Trophoblast cell (in vitro differentiated cells and primary cell): Measurements from ENCODE around the gene GNG11.

Experiments
- DNase-seq, 2 donors: peaks; one replicate each; pipeline ENCODE4 v3.0.0-alpha.2; 2016
- H2AFZ ChIP-seq: 2 replicates; pipeline ENCODE4 v1.6.1; 2013; ENCODE audit warnings: low read length, moderate library complexity, mild to moderate bottlenecking; ENCODE audit not compliant: insufficient read depth, poor library complexity
- H2AK5ac ChIP-seq: 2 replicates; pipeline ENCODE4 v1.6.1; 2013; ENCODE audit warnings: mild to moderate bottlenecking, low read length
- H2BK120ac ChIP-seq: 2 replicates; pipeline ENCODE4 v1.6.1; 2013; ENCODE audit warnings: low read length, mild to moderate bottlenecking, moderate library complexity; ENCODE audit not compliant: insufficient read depth, poor library complexity
- H2BK12ac ChIP-seq: 2 replicates; pipeline ENCODE4 v1.6.1; 2013; ENCODE audit warnings: mild to moderate bottlenecking, low read length, moderate library complexity
- H2BK5ac ChIP-seq: 2 replicates; pipeline ENCODE4 v1.6.1; 2013; ENCODE audit warnings: low read length, low read depth, moderate library complexity, mild to moderate bottlenecking; ENCODE audit not compliant: poor library complexity
- H3K14ac ChIP-seq: 2 replicates; pipeline ENCODE4 v1.6.1; 2013; ENCODE audit warnings: mild to moderate bottlenecking, low read length
- H3K18ac ChIP-seq: 2 replicates; pipeline ENCODE4 v1.6.1; 2013; ENCODE audit warnings: mild to moderate bottlenecking, low read length
- H3K23ac ChIP-seq: 2 replicates; pipeline ENCODE4 v1.6.1; 2013; ENCODE audit warnings: low read length
- H3K27ac ChIP-seq: 2 replicates; pipeline ENCODE4 v1.5.1; 2013; ENCODE audit warnings: low read depth, mild to moderate bottlenecking, inconsistent platforms, low read length, moderate library complexity
- H3K27me3 ChIP-seq: 2 replicates; pipeline ENCODE4 v1.6.1; 2013; ENCODE audit warnings: inconsistent platforms, mild to moderate bottlenecking, low read length, moderate library complexity; ENCODE audit not compliant: insufficient read depth
- H3K36me3 ChIP-seq, 2 experiments: 1 replicate in 1 of 2; 2 replicates in 1 of 2; pipeline ENCODE4 v1.6.1; 2013; ENCODE audit warnings: low read length in 2 of 2, mild to moderate bottlenecking in 2 of 2, moderate library complexity in 1 of 2; ENCODE audit not compliant: insufficient read depth in 2 of 2, control insufficient read depth in 1 of 2
- H3K4ac ChIP-seq: 2 replicates; pipeline ENCODE4 v1.6.1; 2013; ENCODE audit warnings: low read depth, mild to moderate bottlenecking, low read length, moderate library complexity
- H3K4me1 ChIP-seq, 2 experiments: 1 replicate in 1 of 2; 2 replicates in 1 of 2; pipeline ENCODE4 v1.6.1; 2013; ENCODE audit warnings: low read length in 2 of 2, mild to moderate bottlenecking in 2 of 2, moderate library complexity in 1 of 2; ENCODE audit not compliant: insufficient read depth in 2 of 2, control insufficient read depth in 1 of 2
- H3K4me2 ChIP-seq: 2 replicates; pipeline ENCODE4 v1.6.1; 2013; ENCODE audit warnings: inconsistent platforms, mild to moderate bottlenecking, low read length, moderate library complexity
- H3K4me3 ChIP-seq: 2 replicates; pipeline ENCODE4 v1.5.1; 2013; ENCODE audit warnings: mild to moderate bottlenecking, low read depth, low read length, inconsistent platforms
- H3K79me1 ChIP-seq: one replicate; pipeline ENCODE4 v1.6.1; 2013; ENCODE audit warnings: low read length
- H3K79me2 ChIP-seq: 2 replicates; pipeline ENCODE4 v1.6.1; 2013; ENCODE audit warnings: low read length, mild to moderate bottlenecking; ENCODE audit not compliant: control insufficient read depth, insufficient read depth, poor library complexity
- H3K9ac ChIP-seq: 2 replicates; pipeline ENCODE4 v1.6.1; 2013; ENCODE audit warnings: mild to moderate bottlenecking, low read length
- H3K9me3 ChIP-seq: 2 replicates; pipeline ENCODE4 v1.6.1; 2013; ENCODE audit warnings: low read depth, mild to moderate bottlenecking, control low read depth, inconsistent platforms, low read length; ENCODE audit not compliant: insufficient read depth
- H4K12ac ChIP-seq: 2 replicates; pipeline ENCODE4 v1.6.1; 2013; ENCODE audit warnings: low read depth, mild to moderate bottlenecking, low read length, moderate library complexity
- H4K8ac ChIP-seq: 2 replicates; pipeline ENCODE4 v1.6.1; 2013; ENCODE audit warnings: low read depth, mild to moderate bottlenecking, low read length, moderate library complexity
- H4K91ac ChIP-seq: one replicate; pipeline ENCODE4 v1.6.1; 2013; ENCODE audit warnings: low read depth, mild to moderate bottlenecking, low read length, moderate library complexity
- WGBS: extraction: QIAGEN DNeasy Blood & Tissue Kit; methylation state at CpG from one replicate; pipeline ENCODE4 v1.1.7; 2013; ENCODE audit warnings: missing lambda C conversion rate; ENCODE audit not compliant: insufficient read length, insufficient coverage; ENCODE audit errors: extremely low coverage; 5-methylcytosine and 5-hydroxymethylcytosine counted together

GNG11 gene

GRCh38 chr7:93941945-93942344 lies 20.4 kb downstream of the GNG11 start:
- Histone ChIP-seq H2BK120ac (no peak overlapping the region), H3K79me2 (no peaks in the 10 kb centered on the region), H3K4me1 (no peaks in the 10 kb centered on the region), H3K4ac (no peak overlapping the region), H2AFZ (no peak overlapping the region), H3K79me1 (no peaks in the 10 kb centered on the region), H3K27me3 (no peaks in the 10 kb centered on the region), H3K9me3 (no peaks in the 10 kb centered on the region), H3K9ac (no peak overlapping the region), H4K8ac (no peak overlapping the region), H4K91ac (no peak overlapping the region), H3K4me2 (no peak overlapping the region), H4K12ac (no peak overlapping the region), H2BK12ac (no peak overlapping the region), H3K36me3 (no peaks in the 10 kb centered on the region), H2BK5ac (no peak overlapping the region), H3K14ac (no peak overlapping the region), H2AK5ac (no peak overlapping the region), H3K4me3 (no peak overlapping the region), H3K23ac (no peak overlapping the region), H3K18ac (no peak overlapping the region), H3K27ac (no peak overlapping the region)
- no peak for DNase-seq
- WGBS, result no CpG with 5 or more reads among the region's 2 CpGs

GRCh38 chr7:93943816-93944540 lies 22.4 kb downstream of the GNG11 start:
- no CpG with 5 or more reads among the region's 4 CpGs for WGBS
- Histone ChIP-seq H3K9ac (no peak overlapping the region), H3K4ac (no peak overlapping the region), H3K4me2 (no peak overlapping the region), H3K79me1 (peaks cover 3% of the 10 kb centered on the region), H2BK5ac (no peak overlapping the region), H2BK120ac (no peak overlapping the region), H3K4me3 (no peak overlapping the region), H3K36me3 (no peaks in the 10 kb centered on the region), H4K12ac (no peak overlapping the region), H3K27ac (no peak overlapping the region), H2AK5ac (no peak overlapping the region), H3K79me2 (no peaks in the 10 kb centered on the region), H4K8ac (no peak overlapping the region), H3K14ac (no peak overlapping the region), H3K27me3 (no peaks in the 10 kb centered on the region), H3K18ac (no peak overlapping the region), H3K23ac (no peak overlapping the region), H2AFZ (no peak overlapping the region), H2BK12ac (no peak overlapping the region), H4K91ac (no peak overlapping the region), H3K9me3 (no peaks in the 10 kb centered on the region), H3K4me1 (peaks cover 0 to 2% of the 10 kb centered on the region in 2 experiments)
- DNase-seq, result no peak

DNA sequence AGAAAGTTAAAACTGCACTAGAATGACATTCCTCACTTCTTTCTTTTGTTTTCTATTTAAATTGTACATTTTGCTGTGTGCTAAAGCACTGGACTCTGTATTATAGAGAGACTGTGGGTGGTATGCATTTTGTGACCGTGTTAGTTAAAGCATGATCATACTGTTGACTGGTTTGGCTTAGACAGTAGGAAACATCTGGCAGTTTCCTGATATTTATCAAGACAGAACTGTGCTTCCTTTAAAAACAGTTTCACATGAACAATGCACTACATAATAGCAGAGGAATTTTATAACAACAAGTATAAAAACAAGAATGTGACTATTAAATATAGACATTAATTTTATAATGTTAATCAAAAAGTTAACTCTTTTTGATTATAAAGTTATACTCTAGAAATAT lies 23.1 kb downstream of the GNG11 start:
- H3K9me3 ChIP-seq, result no peaks in the 10 kb centered on the region
- H4K12ac ChIP-seq, result no peak overlapping the region
- no peak overlapping the region for H4K8ac ChIP-seq
- H3K27me3 ChIP-seq, result no peaks in the 10 kb centered on the region
- no peak overlapping the region for H3K23ac ChIP-seq
- H3K27ac ChIP-seq, result no peak overlapping the region
- H2AFZ ChIP-seq, result no peak overlapping the region
- H3K4ac ChIP-seq, result no peak overlapping the region
- H3K4me2 ChIP-seq, result no peak overlapping the region
- H4K91ac ChIP-seq, result no peak overlapping the region
- H3K4me3 ChIP-seq, result no peak overlapping the region
- no peaks in the 10 kb centered on the region for H3K79me2 ChIP-seq
- no peak overlapping the region for H3K9ac ChIP-seq
- WGBS, result no CpG with 5 or more reads among the region's 1 CpG
- no peak overlapping the region for H2BK5ac ChIP-seq
- H3K79me1 ChIP-seq, result peaks cover 3% of the 10 kb centered on the region
- H3K18ac ChIP-seq, result no peak overlapping the region
- H3K4me1 ChIP-seq, result peaks cover 0 to 2% of the 10 kb centered on the region in 2 experiments
- no peak for DNase-seq
- no peak overlapping the region for H2BK120ac ChIP-seq
- H3K14ac ChIP-seq, result no peak overlapping the region
- H3K36me3 ChIP-seq, result no peaks in the 10 kb centered on the region
- H2BK12ac ChIP-seq, result no peak overlapping the region
- H2AK5ac ChIP-seq, result no peak overlapping the region

DNA sequence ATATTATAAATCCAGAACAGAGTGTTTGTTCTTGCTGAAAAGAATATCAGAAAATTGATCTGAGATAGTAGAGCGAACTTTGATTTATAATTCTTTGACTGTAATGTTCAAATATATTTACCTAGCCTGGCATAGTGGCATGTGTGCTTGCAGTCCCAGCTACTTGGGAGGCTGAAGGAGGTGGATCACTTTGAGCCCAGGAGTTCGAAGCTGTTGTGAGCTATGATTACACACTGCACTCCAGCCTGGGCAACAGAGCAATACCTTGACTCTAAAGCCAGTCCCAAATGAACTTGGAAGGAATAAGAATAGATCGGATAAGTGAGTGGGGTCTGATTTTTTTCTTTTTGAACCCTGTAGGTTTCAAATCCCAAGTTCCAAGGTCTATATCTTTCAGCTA lies 23.5 kb downstream of the GNG11 start:
- no peak overlapping the region for H2BK5ac ChIP-seq
- no peak overlapping the region for H3K27ac ChIP-seq
- no peak overlapping the region for H3K23ac ChIP-seq
- H3K4me2 ChIP-seq, result no peak overlapping the region
- no peak overlapping the region for H3K9ac ChIP-seq
- WGBS, result no CpG with 5 or more reads among the region's 3 CpGs
- H2BK120ac ChIP-seq, result no peak overlapping the region
- DNase-seq, result no peak
- H2AK5ac ChIP-seq, result no peak overlapping the region
- no peak overlapping the region for H2BK12ac ChIP-seq
- H3K27me3 ChIP-seq, result no peaks in the 10 kb centered on the region
- H3K14ac ChIP-seq, result no peak overlapping the region
- peaks cover 3% of the 10 kb centered on the region for H3K79me1 ChIP-seq
- no peak overlapping the region for H3K4ac ChIP-seq
- no peak overlapping the region for H4K8ac ChIP-seq
- no peak overlapping the region for H4K12ac ChIP-seq
- H4K91ac ChIP-seq, result no peak overlapping the region
- H3K36me3 ChIP-seq, result no peaks in the 10 kb centered on the region
- peaks cover 0 to 2% of the 10 kb centered on the region in 2 experiments for H3K4me1 ChIP-seq
- H3K79me2 ChIP-seq, result no peaks in the 10 kb centered on the region
- H3K18ac ChIP-seq, result no peak overlapping the region
- H3K9me3 ChIP-seq, result no peaks in the 10 kb centered on the region
- no peak overlapping the region for H2AFZ ChIP-seq
- no peak overlapping the region for H3K4me3 ChIP-seq
